Vagina (tissue), 2 donors: ENCODE data around the gene ZSWIM1. TPM values are rescaled to one million over a fixed set of nuclear protein-coding genes. Genes with fewer than 3 reads are reported as not detected.
"Not testable (repeated sequence)": the region's sequence is repeated elsewhere in the genome, so short reads cannot be mapped to it uniquely, and the experiment has no call there.

Source experiments
- DNase-seq, 2 donors: peaks; one replicate each; pipeline ENCODE4 v3.0.0-alpha.2; 2017; ENCODE audit errors: extremely low spot score in 2 of 2
- H3K27ac ChIP-seq: fragments of 200-600 bp; sonication (generic); one replicate; pipeline ENCODE4 v1.5.1; 2019
- H3K27me3 ChIP-seq: fragments of 200-600 bp; sonication (generic); one replicate; pipeline ENCODE4 v1.5.1; 2019
- H3K36me3 ChIP-seq, 2 donors: fragments of 200-600 bp; sonication (generic); one replicate each; pipeline ENCODE4 v1.5.1; 2017 to 2019
- H3K4me1 ChIP-seq: fragments of 200-600 bp; sonication (generic); one replicate; pipeline ENCODE4 v1.5.1; 2019
- H3K4me3 ChIP-seq, 2 donors: fragments of 200-600 bp; sonication (generic); 1 replicate in 1 of 2; 2 replicates in 1 of 2; pipeline ENCODE4 v1.5.1; 2016 to 2019
- H3K9me3 ChIP-seq: fragments of 200-600 bp; sonication (generic); one replicate; pipeline ENCODE4 v1.5.1; 2019
- CTCF ChIP-seq, 3 experiments: fragments of 450-650 bp in 2 of 3; fragments of 200-600 bp in 1 of 3; sonication (generic) in 1 of 3; IDR thresholded peaks; one replicate each; pipeline ENCODE4 v1.5.1; 2017 to 2019; ENCODE audit warnings: antibody characterized with exemption in 3 of 3, mild to moderate bottlenecking in 2 of 3, moderate library complexity in 2 of 3
- POLR2A ChIP-seq, 2 donors: fragments of 450-650 bp; IDR thresholded peaks; one replicate each; pipeline ENCODE4 v1.6.1; 2017; ENCODE audit warnings: antibody characterized with exemption in 2 of 2, mild to moderate bottlenecking in 2 of 2, moderate library complexity in 2 of 2
- POLR2AphosphoS5 ChIP-seq, 2 donors: sonication (generic); formaldehyde crosslinking; IDR thresholded peaks; one replicate each; pipeline ENCODE4 v1.9.0; 2017; ENCODE audit warnings: antibody characterized with exemption in 2 of 2, mild to moderate bottlenecking in 2 of 2, low read depth in 1 of 2; ENCODE audit not compliant: insufficient read depth in 1 of 2
- intact Hi-C: fragments of 100-400 bp; cut with DNase I; formaldehyde crosslinking; loops from one replicate; pipeline ENCODE4 v1.15.1; 2023
- total RNA-seq: library from RNA; depleted of rRNA; stranded (reverse); fragments of >200 nt; gene quantifications from one replicate; pipeline ENCODE4 v1.2.3, GENCODE V29; 2016

The ZSWIM1 gene
- total RNA-seq, 1 donor from 2014 or later, result 4.2 TPM

- Histone ChIP-seq H3K27me3 (no peaks in the 10 kb centered on the region), H3K27ac (no peak overlapping the region), H3K4me1 (no peaks in the 10 kb centered on the region), H3K9me3 (no peaks in the 10 kb centered on the region), H3K36me3 (no peaks in the 10 kb centered on the region), H3K4me3 (no peak overlapping the region)
- DNase-seq, result no peak
- intact Hi-C loops, result no loop called here
- no peak for TF ChIP-seq POLR2AphosphoS5 (IDR thresholded peaks at IDR 0.05; ENCODE audit: insufficient read depth in 1 of 2, low read depth in 1 of 2)
- TF ChIP-seq CTCF (IDR thresholded peaks at IDR 0.05), result no peak
- no peak for TF ChIP-seq POLR2A (IDR thresholded peaks at IDR 0.05)
Measured at GRCh38 chr20:45867136-45867818, 13.8 kb upstream of the ZSWIM1 start.

DNA sequence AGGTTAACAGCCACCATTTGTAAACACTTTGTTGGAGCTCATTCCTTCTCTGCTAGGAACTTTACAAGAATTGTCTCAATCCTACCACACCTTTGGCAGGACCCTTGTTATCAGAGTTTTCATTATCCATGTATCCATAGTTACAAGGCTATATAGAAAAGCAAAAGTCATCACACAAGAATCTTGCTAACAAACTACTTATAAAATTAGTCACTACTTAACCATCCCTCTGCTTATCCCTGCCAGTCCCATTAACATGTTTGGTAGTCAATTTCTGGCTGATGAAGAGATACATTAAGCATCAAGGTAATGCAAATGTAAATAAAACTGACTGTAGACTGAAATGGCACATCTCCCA is 13.2 kb upstream of the ZSWIM1 start:
- H3K4me3 ChIP-seq, result no peak overlapping the region
- no peak overlapping the region for H3K27ac ChIP-seq
- no peak for TF ChIP-seq POLR2AphosphoS5 (IDR thresholded peaks at IDR 0.05; ENCODE audit: insufficient read depth in 1 of 2, low read depth in 1 of 2)
- TF ChIP-seq POLR2A (IDR thresholded peaks at IDR 0.05), result no peak
- TF ChIP-seq CTCF (IDR thresholded peaks at IDR 0.05), result no peak
- no peak for DNase-seq
- no peaks in the 10 kb centered on the region for H3K27me3 ChIP-seq
- no peaks in the 10 kb centered on the region for H3K36me3 ChIP-seq
- H3K9me3 ChIP-seq, result no peaks in the 10 kb centered on the region
- intact Hi-C loops, result no loop called here
- no peaks in the 10 kb centered on the region for H3K4me1 ChIP-seq

DNA sequence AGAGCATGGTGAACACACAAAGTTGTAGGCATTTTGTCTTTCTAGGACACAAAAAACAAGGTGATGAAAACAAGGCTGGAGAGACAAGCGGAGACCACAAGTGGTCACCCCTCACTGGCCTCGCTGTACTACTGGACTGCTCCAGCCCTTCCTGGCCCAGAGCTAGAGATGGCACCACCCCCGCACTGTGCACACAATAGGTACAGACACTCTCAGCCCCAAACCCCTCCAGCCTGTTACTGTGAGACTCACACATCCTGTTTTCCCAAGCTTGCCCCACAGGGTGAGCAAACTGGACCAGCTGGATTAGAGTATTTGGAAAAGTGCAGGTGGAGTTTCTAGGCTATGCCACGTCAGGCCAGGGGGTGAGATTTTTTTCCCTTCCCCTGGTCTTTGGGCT is 8.4 kb upstream of the ZSWIM1 start:
- DNase-seq, result no peak
- Histone ChIP-seq H3K9me3 (no peaks in the 10 kb centered on the region), H3K36me3 (peaks cover 0 to 10% of the 10 kb centered on the region in 2 donors), H3K4me1 (no peaks in the 10 kb centered on the region), H3K27ac (no peak overlapping the region), H3K4me3 (no peak overlapping the region), H3K27me3 (no peaks in the 10 kb centered on the region)
- intact Hi-C loops, result no loop called here
- TF ChIP-seq POLR2A (IDR thresholded peaks at IDR 0.05) (no peak), CTCF (IDR thresholded peaks at IDR 0.05) (no peak), POLR2AphosphoS5 (IDR thresholded peaks at IDR 0.05; ENCODE audit: insufficient read depth in 1 of 2, low read depth in 1 of 2) (no peak)

GRCh38 chr20:45873409-45874103 is 7.5 kb upstream of the ZSWIM1 start:
- no peak overlapping the region for H3K4me3 ChIP-seq
- peaks cover 0 to 19% of the 10 kb centered on the region in 2 donors for H3K36me3 ChIP-seq
- H3K27me3 ChIP-seq, result no peaks in the 10 kb centered on the region
- no peak overlapping the region for H3K27ac ChIP-seq
- H3K4me1 ChIP-seq, result no peaks in the 10 kb centered on the region
- intact Hi-C loops, result no loop called here
- TF ChIP-seq POLR2AphosphoS5 (IDR thresholded peaks at IDR 0.05; ENCODE audit: insufficient read depth in 1 of 2, low read depth in 1 of 2) (no peak), POLR2A (IDR thresholded peaks at IDR 0.05) (no peak), CTCF (IDR thresholded peaks at IDR 0.05) (no peak)
- DNase-seq, result no peak
- H3K9me3 ChIP-seq, result no peaks in the 10 kb centered on the region

DNA sequence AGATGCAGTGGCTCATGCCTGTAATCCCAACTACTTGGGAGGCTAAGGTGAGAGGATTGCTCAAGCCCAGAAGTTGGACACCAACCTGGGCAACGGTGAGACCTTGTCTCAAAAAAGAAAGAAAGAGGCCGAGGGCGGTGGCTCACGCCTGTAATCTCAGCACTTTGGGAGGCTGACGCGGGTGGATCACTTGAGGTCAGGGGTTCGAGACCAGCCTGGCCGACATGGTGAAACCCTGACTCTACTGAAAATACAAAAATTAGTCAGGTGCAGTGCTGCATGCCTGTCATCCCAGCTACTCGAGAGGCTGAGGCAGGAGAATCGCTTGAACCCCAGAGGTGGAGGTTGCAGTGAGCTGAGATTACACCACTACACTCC is 6.9 kb upstream of the ZSWIM1 start:
- H3K27me3 ChIP-seq, DNase-seq, intact Hi-C loops, H3K4me1 ChIP-seq, H3K4me3 ChIP-seq, H3K9me3 ChIP-seq, H3K27ac ChIP-seq: not testable (repeated sequence)
- H3K36me3 ChIP-seq, result peaks cover 0 to 19% of the 10 kb centered on the region in 2 donors
